Fibroblast of lung (primary cell): ENCODE results near the gene ARHGAP12.

Experiments
- EZH2 ChIP-seq: IDR thresholded peaks from 2 replicates; pipeline ENCODE4 v1.5.1; 2012; ENCODE audit warnings: low read length, control low read depth, mild to moderate bottlenecking; ENCODE audit errors: missing control alignments
- TF ChIP-seq, protein P1 (sequence below), 2 donors: IDR thresholded peaks in 1 of 2; conservative IDR thresholded peaks in 1 of 2; 1 replicate in 1 of 2; 2 replicates in 1 of 2; pipeline ENCODE4 v1.5.1; 2011 to 2012; ENCODE audit warnings: low read length in 2 of 2, control low read depth in 1 of 2, inconsistent platforms in 1 of 2, low read depth in 1 of 2, mild to moderate bottlenecking in 1 of 2

DNA sequence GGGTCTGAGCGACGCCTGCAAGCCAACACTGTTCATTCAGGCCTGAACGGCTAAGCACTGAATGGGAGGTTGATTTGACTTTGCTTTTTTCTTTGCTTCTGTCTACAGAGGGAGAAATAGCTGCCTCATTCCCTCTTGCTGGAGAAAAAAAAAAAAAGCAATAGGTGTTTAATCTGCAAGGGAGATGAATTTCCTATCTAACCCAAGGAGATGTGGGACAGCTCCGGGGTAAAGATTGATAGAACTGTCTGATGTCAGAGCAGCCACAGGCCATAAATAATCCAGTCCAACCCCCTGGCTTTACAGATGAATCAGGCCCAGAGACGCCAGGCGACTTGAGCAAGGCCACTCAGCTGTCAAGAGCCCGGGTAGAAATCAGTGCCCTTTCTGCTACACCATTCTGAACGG is 168.0 kb downstream of the ARHGAP12 start:
- TF ChIP-seq, protein P1, sequence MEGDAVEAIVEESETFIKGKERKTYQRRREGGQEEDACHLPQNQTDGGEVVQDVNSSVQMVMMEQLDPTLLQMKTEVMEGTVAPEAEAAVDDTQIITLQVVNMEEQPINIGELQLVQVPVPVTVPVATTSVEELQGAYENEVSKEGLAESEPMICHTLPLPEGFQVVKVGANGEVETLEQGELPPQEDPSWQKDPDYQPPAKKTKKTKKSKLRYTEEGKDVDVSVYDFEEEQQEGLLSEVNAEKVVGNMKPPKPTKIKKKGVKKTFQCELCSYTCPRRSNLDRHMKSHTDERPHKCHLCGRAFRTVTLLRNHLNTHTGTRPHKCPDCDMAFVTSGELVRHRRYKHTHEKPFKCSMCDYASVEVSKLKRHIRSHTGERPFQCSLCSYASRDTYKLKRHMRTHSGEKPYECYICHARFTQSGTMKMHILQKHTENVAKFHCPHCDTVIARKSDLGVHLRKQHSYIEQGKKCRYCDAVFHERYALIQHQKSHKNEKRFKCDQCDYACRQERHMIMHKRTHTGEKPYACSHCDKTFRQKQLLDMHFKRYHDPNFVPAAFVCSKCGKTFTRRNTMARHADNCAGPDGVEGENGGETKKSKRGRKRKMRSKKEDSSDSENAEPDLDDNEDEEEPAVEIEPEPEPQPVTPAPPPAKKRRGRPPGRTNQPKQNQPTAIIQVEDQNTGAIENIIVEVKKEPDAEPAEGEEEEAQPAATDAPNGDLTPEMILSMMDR (conservative IDR thresholded peaks at IDR 0.05 in 1 of 2, IDR thresholded peaks at IDR 0.05 in 1 of 2; ENCODE audit: low read depth in 1 of 2, low read length in 2 of 2), result no peak
- no peak for TF ChIP-seq EZH2
